SU-DHL-6 (cell line): ENCODE results near the gene FIS1.

ENCODE experiments used
- EZH2phosphoT487 ChIP-seq: fragments of 200-600 bp; sonication (generic), shearing (Covaris generic); conservative IDR thresholded peaks from 2 replicates; pipeline ENCODE4 v1.6.1; 2018; ENCODE audit warnings: mild to moderate bottlenecking, antibody characterized with exemption, low read length, moderate library complexity, mixed read lengths
- TF ChIP-seq, protein P1 (sequence below): fragments of 200-600 bp; sonication (generic); IDR thresholded peaks from one replicate; pipeline ENCODE4 v1.5.1; 2017; ENCODE audit warnings: antibody characterized with exemption, mild to moderate bottlenecking, low read length, moderate library complexity; ENCODE audit not compliant: insufficient read depth, poor library complexity, severe bottlenecking

DNA sequence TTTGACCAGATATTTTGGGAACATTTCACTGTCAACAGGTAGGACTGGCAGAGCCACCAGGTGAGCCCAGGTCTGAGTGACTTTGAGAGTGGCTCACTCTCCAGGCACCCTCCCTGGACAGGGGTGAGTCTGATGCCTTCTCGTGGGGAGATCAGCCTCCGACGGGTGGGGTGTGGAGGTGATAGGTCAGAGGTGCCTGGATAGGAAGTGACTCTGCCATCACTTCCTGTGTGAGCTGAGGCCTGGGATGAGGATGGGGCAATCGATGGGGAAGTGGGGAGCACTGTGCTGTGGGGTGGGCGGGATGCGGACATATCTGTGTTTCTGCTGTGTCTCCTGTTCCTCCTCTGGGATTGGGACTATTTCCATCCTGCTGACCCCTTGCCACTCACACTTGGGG lies 42.2 kb upstream of the FIS1 start:
- TF ChIP-seq, protein P1, sequence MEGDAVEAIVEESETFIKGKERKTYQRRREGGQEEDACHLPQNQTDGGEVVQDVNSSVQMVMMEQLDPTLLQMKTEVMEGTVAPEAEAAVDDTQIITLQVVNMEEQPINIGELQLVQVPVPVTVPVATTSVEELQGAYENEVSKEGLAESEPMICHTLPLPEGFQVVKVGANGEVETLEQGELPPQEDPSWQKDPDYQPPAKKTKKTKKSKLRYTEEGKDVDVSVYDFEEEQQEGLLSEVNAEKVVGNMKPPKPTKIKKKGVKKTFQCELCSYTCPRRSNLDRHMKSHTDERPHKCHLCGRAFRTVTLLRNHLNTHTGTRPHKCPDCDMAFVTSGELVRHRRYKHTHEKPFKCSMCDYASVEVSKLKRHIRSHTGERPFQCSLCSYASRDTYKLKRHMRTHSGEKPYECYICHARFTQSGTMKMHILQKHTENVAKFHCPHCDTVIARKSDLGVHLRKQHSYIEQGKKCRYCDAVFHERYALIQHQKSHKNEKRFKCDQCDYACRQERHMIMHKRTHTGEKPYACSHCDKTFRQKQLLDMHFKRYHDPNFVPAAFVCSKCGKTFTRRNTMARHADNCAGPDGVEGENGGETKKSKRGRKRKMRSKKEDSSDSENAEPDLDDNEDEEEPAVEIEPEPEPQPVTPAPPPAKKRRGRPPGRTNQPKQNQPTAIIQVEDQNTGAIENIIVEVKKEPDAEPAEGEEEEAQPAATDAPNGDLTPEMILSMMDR, result no peak
- TF ChIP-seq EZH2phosphoT487, result no peak
